Endodermal cell (in vitro differentiated cells): ENCODE data around the gene KPNA3. TPM values are rescaled to one million over a fixed set of nuclear protein-coding genes. Genes with fewer than 3 reads are reported as not detected.

ENCODE experiments used
- DNase-seq: peaks from one replicate; pipeline ENCODE4 v3.0.0-alpha.2; 2017
- H3K27ac ChIP-seq: 2 replicates; pipeline ENCODE4 v1.5.1; 2013; ENCODE audit warnings: mild to moderate bottlenecking, low read depth, low read length, moderate library complexity
- H3K27me3 ChIP-seq: 2 replicates; pipeline ENCODE4 v1.6.1; 2013; ENCODE audit warnings: mild to moderate bottlenecking, low read length, moderate library complexity; ENCODE audit not compliant: insufficient read depth, control insufficient read depth, poor library complexity, severe bottlenecking
- H3K36me3 ChIP-seq: 2 replicates; pipeline ENCODE4 v1.7.0; 2013; ENCODE audit warnings: mild to moderate bottlenecking, low read length, moderate library complexity; ENCODE audit not compliant: control insufficient read depth, insufficient read depth
- H3K4me1 ChIP-seq: one replicate; pipeline ENCODE4 v1.7.0; 2013; ENCODE audit warnings: low read length; ENCODE audit not compliant: control insufficient read depth, insufficient read depth
- H3K4me3 ChIP-seq: 2 replicates; pipeline ENCODE4 v1.5.1; 2013; ENCODE audit warnings: mild to moderate bottlenecking, low read length, moderate library complexity
- H3K9ac ChIP-seq: 2 replicates; pipeline ENCODE4 v1.6.1; 2013; ENCODE audit warnings: mild to moderate bottlenecking, low read length, moderate library complexity; ENCODE audit not compliant: poor library complexity, severe bottlenecking; ENCODE audit errors: extremely low read depth
- H3K9me3 ChIP-seq: 2 replicates; pipeline ENCODE4 v1.6.1; 2013; ENCODE audit warnings: mild to moderate bottlenecking, low read length, moderate library complexity; ENCODE audit not compliant: control insufficient read depth
- H3K27ac Mint-ChIP-seq: 2 replicates; pipeline ENCODE4 v1.8.0; 2020; ENCODE audit warnings: mixed read lengths
- H3K27me3 Mint-ChIP-seq: 2 replicates; pipeline ENCODE4 v1.8.0; 2021; ENCODE audit warnings: mild to moderate bottlenecking, mixed read lengths; ENCODE audit not compliant: insufficient read depth
- H3K36me3 Mint-ChIP-seq: 2 replicates; pipeline ENCODE4 v1.8.0; 2020; ENCODE audit warnings: low read depth, mixed read lengths
- H3K4me1 Mint-ChIP-seq: 2 replicates; pipeline ENCODE4 v1.8.0; 2020; ENCODE audit warnings: mixed read lengths
- H3K4me3 Mint-ChIP-seq: 2 replicates; pipeline ENCODE4 v1.8.0; 2020; ENCODE audit warnings: mild to moderate bottlenecking, moderate library complexity, mixed read lengths
- H3K9me3 Mint-ChIP-seq: 2 replicates; pipeline ENCODE4 v1.8.0; 2020; ENCODE audit warnings: mild to moderate bottlenecking, mixed read lengths
- CTCF ChIP-seq: fragments of 200-600 bp; sonication (generic); conservative IDR thresholded peaks from 2 replicates; pipeline ENCODE4 v1.5.0; 2021; ENCODE audit warnings: antibody characterized with exemption, mild to moderate bottlenecking
- WGBS, 2 experiments: methylation state at CpG; one replicate each; pipeline versions ENCODE4 v1.1.5 to v1.1.7; 2013; ENCODE audit warnings: missing lambda C conversion rate in 2 of 2, mixed read lengths in 1 of 2; ENCODE audit not compliant: insufficient coverage in 1 of 2, insufficient read length in 1 of 2; 5-methylcytosine and 5-hydroxymethylcytosine counted together
- total RNA-seq, 2 donors: library from RNA; stranded (reverse); fragmentation: NEBNext Ultra II Directional in 1 of 2; extraction: Animal tissue kit (Norgen Biotek cat#: 25700) in 1 of 2; gene quantifications; 2 replicates in 1 of 2; 3 replicates in 1 of 2; pipeline ENCODE4 v1.2.1, GENCODE V29; 2021

The KPNA3 gene
- total RNA-seq, 2 donors from 2014 or later = 59.0 to 64.2 TPM

GRCh38 chr13:49749848-49750247 is 42.6 kb downstream of the KPNA3 start:
- no peak overlapping the region for H3K27ac Mint-ChIP-seq

DNA sequence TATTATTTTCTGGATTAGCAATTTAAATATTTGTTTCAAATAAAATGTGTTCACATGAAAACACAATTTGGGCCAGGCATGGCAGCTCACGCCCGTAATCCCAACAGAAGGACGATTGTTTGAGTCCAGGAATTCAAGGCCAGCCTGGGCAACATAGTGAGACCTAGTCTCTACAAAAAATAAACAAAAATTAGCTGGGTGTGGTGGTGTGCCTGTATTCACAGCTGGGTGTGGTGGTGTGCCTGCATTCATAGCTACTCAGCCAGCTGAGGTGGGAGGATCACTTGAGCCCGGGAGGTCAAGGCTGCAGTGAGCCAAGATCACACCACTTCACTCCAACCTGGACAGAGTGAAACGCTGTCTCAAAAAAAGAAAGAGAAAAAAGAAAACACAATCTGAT is 46.4 kb downstream of the KPNA3 start:
- Mint-ChIP-seq H3K27me3 (no peaks in the 10 kb centered on the region), H3K36me3 (peaks cover 44% of the 10 kb centered on the region), H3K4me1 (no peaks in the 10 kb centered on the region), H3K9me3 (no peaks in the 10 kb centered on the region), H3K4me3 (no peak overlapping the region), H3K27ac (no peak overlapping the region)
- no peak overlapping the region for H3K4me3 ChIP-seq
- no peak for DNase-seq
- WGBS, 2 experiments = 89 to 93% methylated on average over 2 to 4 of the region's 5 CpGs
- H3K4me1 ChIP-seq = no peaks in the 10 kb centered on the region
- H3K27me3 ChIP-seq = no peaks in the 10 kb centered on the region
- H3K27ac ChIP-seq = no peak overlapping the region
- peaks cover 44% of the 10 kb centered on the region for H3K36me3 ChIP-seq
- TF ChIP-seq CTCF = no peak
- H3K9me3 ChIP-seq = no peaks in the 10 kb centered on the region
- H3K9ac ChIP-seq = no peak overlapping the region

More at GRCh38 chr13:49749848-49750247, 42.6 kb downstream of the KPNA3 start:
- Mint-ChIP-seq H3K4me1 (peaks cover 7% of the 10 kb centered on the region), H3K36me3 (peaks cover 21% of the 10 kb centered on the region), H3K4me3 (no peak overlapping the region), H3K9me3 (no peaks in the 10 kb centered on the region), H3K27me3 (no peaks in the 10 kb centered on the region)
- TF ChIP-seq CTCF = no peak
- no peak for DNase-seq
- Histone ChIP-seq H3K9me3 (no peaks in the 10 kb centered on the region), H3K27me3 (no peaks in the 10 kb centered on the region), H3K36me3 (peaks cover 20% of the 10 kb centered on the region), H3K9ac (no peak overlapping the region), H3K4me1 (no peaks in the 10 kb centered on the region), H3K27ac (no peak overlapping the region), H3K4me3 (no peak overlapping the region)
- WGBS, 2 experiments = 97 to 100% methylated on average over 2 of the region's 2 CpGs

DNA sequence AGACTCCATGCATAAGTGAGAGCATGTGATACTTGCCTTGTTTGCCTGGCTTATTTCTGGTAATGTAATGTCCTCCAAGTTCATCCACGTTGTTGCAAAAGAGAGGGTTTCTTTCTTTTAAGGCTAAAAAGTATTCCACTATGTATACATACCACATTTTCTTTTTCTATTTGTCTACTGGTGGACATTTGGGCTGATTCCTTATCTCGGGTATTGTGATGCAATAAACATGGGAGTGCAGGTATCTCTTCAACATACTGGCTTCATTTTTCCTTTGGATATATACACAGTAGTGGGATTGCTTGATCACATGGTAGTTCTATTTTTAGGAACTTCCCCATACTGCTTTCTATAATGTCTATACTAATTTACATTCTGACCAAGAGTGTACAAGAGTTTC is 51.6 kb downstream of the KPNA3 start:
- no peak overlapping the region for H3K27ac ChIP-seq
- H3K36me3 ChIP-seq = peaks cover 52% of the 10 kb centered on the region
- no peaks in the 10 kb centered on the region for H3K27me3 Mint-ChIP-seq
- DNase-seq = no peak
- H3K9ac ChIP-seq = no peak overlapping the region
- no peaks in the 10 kb centered on the region for H3K9me3 ChIP-seq
- no peak overlapping the region for H3K4me3 ChIP-seq
- no peak overlapping the region for H3K27ac Mint-ChIP-seq
- peaks cover 21% of the 10 kb centered on the region for H3K4me1 Mint-ChIP-seq
- no peaks in the 10 kb centered on the region for H3K27me3 ChIP-seq
- H3K36me3 Mint-ChIP-seq = peaks cover 46% of the 10 kb centered on the region
- H3K9me3 Mint-ChIP-seq = no peaks in the 10 kb centered on the region
- no peaks in the 10 kb centered on the region for H3K4me1 ChIP-seq
- 91% methylated on average over 2 of the region's 2 CpGs; no CpG with 5 or more reads in 1 of the 2 experiments for WGBS, 2 experiments
- no peak overlapping the region for H3K4me3 Mint-ChIP-seq
- no peak for TF ChIP-seq CTCF
